Mammary epithelial cell (primary cell): Measurements from ENCODE around the gene KCTD18.

Experiments used
- CTCF ChIP-seq, 2 donors: IDR thresholded peaks in 1 of 2; conservative IDR thresholded peaks in 1 of 2; 2 replicates each; pipeline ENCODE4 v1.5.1; 2011 to 2012; ENCODE audit warnings: inconsistent platforms in 2 of 2, low read length in 2 of 2, mild to moderate bottlenecking in 2 of 2, control low read depth in 1 of 2, low read depth in 1 of 2; ENCODE audit not compliant: insufficient read depth in 1 of 2; ENCODE audit errors: extremely low read depth in 1 of 2
- EZH2 ChIP-seq: IDR thresholded peaks from 2 replicates; pipeline ENCODE4 v1.6.1; 2012; ENCODE audit warnings: low read length, inconsistent platforms, borderline replicate concordance

GRCh38 chr2:200496696-200497095, 13.2 kb downstream of the KCTD18 start:
- no peak for TF ChIP-seq CTCF (conservative IDR thresholded peaks at IDR 0.05 in 1 of 2, IDR thresholded peaks at IDR 0.05 in 1 of 2; ENCODE audit: extremely low read depth in 1 of 2, insufficient read depth in 1 of 2, low read depth in 1 of 2, low read length in 2 of 2)
- TF ChIP-seq EZH2 = no peak
